ENCODE measurements around the gene SLIT1. TPM values are rescaled to one million over a fixed set of nuclear protein-coding genes. Genes with fewer than 3 reads are reported as not detected.

Gene SLIT1
- total RNA-seq, 1 donor from 2014 or later: not detected

GRCh38 chr10:97222326-97222961 lies 36.7 kb upstream of the SLIT1 start:
- Histone ChIP-seq H3K9me3 (no peaks in the 10 kb centered on the region), H3K4me1 (no peaks in the 10 kb centered on the region), H3K27me3 (no peaks in the 10 kb centered on the region), H3K36me3 (peaks cover 0 to 5% of the 10 kb centered on the region in 2 donors), H3K4me3 (no peak overlapping the region), H3K27ac (no peak overlapping the region)
- intact Hi-C loops (cut with DNase I): no loop called here
- TF ChIP-seq, protein P1, sequence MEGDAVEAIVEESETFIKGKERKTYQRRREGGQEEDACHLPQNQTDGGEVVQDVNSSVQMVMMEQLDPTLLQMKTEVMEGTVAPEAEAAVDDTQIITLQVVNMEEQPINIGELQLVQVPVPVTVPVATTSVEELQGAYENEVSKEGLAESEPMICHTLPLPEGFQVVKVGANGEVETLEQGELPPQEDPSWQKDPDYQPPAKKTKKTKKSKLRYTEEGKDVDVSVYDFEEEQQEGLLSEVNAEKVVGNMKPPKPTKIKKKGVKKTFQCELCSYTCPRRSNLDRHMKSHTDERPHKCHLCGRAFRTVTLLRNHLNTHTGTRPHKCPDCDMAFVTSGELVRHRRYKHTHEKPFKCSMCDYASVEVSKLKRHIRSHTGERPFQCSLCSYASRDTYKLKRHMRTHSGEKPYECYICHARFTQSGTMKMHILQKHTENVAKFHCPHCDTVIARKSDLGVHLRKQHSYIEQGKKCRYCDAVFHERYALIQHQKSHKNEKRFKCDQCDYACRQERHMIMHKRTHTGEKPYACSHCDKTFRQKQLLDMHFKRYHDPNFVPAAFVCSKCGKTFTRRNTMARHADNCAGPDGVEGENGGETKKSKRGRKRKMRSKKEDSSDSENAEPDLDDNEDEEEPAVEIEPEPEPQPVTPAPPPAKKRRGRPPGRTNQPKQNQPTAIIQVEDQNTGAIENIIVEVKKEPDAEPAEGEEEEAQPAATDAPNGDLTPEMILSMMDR (IDR thresholded peaks at IDR 0.05): no peak
- no peak for DNase-seq (ENCODE audit: low spot score in 2 of 2)

DNA sequence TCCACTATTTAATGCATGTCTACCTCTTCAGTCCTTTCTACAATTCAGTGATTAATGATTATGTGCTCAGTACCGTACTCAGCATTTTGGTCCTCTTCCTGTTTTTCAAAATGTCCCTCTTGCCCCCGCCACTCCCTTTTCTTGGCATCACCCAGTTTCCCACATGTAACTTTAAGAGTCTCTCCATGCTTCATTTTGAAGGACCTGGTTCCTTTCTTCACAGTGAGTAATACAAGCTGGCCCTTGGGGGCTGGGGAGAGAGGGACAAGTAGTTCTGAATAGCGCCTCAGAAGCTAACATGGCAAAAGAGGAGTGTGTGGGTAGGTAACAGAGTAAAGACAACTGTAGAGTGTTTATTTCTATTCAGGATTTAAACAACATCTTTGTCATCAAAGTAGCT lies 34.6 kb upstream of the SLIT1 start:
- DNase-seq (ENCODE audit: low spot score in 2 of 2): no peak
- intact Hi-C loops (cut with DNase I): no loop called here
- peaks cover 0 to 5% of the 10 kb centered on the region in 2 donors for H3K36me3 ChIP-seq
- TF ChIP-seq, protein P1 (IDR thresholded peaks at IDR 0.05): no peak
- H3K4me1 ChIP-seq: no peaks in the 10 kb centered on the region
- H3K4me3 ChIP-seq: no peak overlapping the region
- no peaks in the 10 kb centered on the region for H3K27me3 ChIP-seq
- no peaks in the 10 kb centered on the region for H3K9me3 ChIP-seq
- no peak overlapping the region for H3K27ac ChIP-seq

DNA sequence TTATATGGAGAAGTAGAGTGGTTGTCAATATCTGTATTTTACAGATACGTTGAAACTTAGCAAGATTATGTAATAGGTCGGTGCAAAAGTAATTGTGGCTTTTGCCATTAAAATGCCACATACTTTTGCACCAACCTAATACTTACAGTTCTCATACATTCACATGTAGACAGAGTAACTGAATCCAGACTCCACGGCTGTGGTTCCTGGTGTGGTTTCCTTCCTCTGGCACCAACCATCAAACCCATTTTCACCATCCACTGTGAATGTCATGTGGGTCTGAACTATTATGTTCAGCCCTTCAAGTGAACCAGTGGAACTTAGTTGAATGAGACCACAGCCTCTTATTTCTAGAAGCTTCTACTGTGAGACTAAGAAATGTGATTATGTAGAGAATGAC lies 31.5 kb upstream of the SLIT1 start:
- no peak for DNase-seq (ENCODE audit: low spot score in 2 of 2)
- Histone ChIP-seq H3K4me3 (no peak overlapping the region), H3K27me3 (no peaks in the 10 kb centered on the region), H3K4me1 (no peaks in the 10 kb centered on the region), H3K9me3 (no peaks in the 10 kb centered on the region), H3K27ac (no peak overlapping the region), H3K36me3 (no peaks in the 10 kb centered on the region)
- intact Hi-C loops (cut with DNase I): no loop called here
- TF ChIP-seq, protein P1 (IDR thresholded peaks at IDR 0.05): no peak

DNA sequence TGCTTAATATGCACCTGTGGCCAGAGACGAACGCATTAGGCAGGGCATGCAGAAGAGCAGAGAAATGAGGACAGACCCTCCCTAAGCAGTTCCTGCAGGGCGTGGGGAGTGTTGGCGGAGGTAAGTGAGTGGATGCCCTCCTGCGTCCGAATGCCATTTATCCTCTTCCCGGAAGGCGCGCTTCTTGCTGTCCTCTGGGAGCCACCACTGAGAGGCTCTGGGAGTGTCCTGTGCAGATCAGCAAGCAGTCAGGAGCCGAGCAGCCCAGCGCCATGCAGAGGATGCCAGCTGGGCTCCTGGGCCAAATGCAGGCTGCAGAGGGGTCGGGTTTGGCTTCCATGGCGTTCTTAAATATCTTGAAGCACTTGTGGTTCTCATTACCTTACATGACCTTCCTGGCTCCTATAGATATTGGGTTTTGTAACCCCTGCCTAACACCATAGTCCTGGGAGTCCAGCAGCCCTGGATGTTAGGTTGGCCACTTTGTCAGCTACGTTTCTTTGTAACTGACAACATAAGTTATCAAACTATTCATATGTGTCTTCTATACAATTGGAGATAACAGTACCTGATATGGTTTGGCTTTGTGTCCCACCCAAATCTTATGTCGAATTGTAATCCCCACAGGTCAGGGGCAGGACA lies 30.0 kb upstream of the SLIT1 start:
- intact Hi-C loops (cut with DNase I): no loop called here
- no peaks in the 10 kb centered on the region for H3K4me1 ChIP-seq
- H3K9me3 ChIP-seq: no peaks in the 10 kb centered on the region
- no peaks in the 10 kb centered on the region for H3K27me3 ChIP-seq
- no peak for DNase-seq (ENCODE audit: low spot score in 2 of 2)
- TF ChIP-seq, protein P1 (IDR thresholded peaks at IDR 0.05): no peak
- no peak overlapping the region for H3K4me3 ChIP-seq
- no peaks in the 10 kb centered on the region for H3K36me3 ChIP-seq
- no peak overlapping the region for H3K27ac ChIP-seq

- DNase-seq (ENCODE audit: low spot score in 2 of 2): no peak
- H3K4me3 ChIP-seq: no peak overlapping the region
- H3K9me3 ChIP-seq: no peaks in the 10 kb centered on the region
- TF ChIP-seq, protein P1 (IDR thresholded peaks at IDR 0.05): no peak
- intact Hi-C loops (cut with DNase I): no loop called here
- H3K4me1 ChIP-seq: no peaks in the 10 kb centered on the region
- H3K27me3 ChIP-seq: no peaks in the 10 kb centered on the region
- no peaks in the 10 kb centered on the region for H3K36me3 ChIP-seq
- no peak overlapping the region for H3K27ac ChIP-seq
Measured at GRCh38 chr10:97213431-97213830, 27.7 kb upstream of the SLIT1 start.
